Esophagus muscularis mucosa (tissue), 4 donors: ENCODE measurements around the gene SHLD2. TPM values are rescaled to one million over a fixed set of nuclear protein-coding genes. Genes with fewer than 3 reads are reported as not detected.

Experiments used
- DNase-seq: peaks from one replicate; pipeline ENCODE4 v3.0.0-alpha.2; 2017; ENCODE audit errors: extremely low spot score
- H3K27ac ChIP-seq, 4 donors: fragments of 200-600 bp; sonication (generic); replicated peaks in 1 of 4; 1 replicate in 3 of 4; 2 replicates in 1 of 4; pipeline ENCODE4 v1.5.1; 2016 to 2019; ENCODE audit warnings: mild to moderate bottlenecking in 1 of 4
- H3K27me3 ChIP-seq, 4 donors: fragments of 200-600 bp; sonication (generic); one replicate each; pipeline versions ENCODE4 v1.5.1 to v1.6.0; 2016 to 2019
- H3K36me3 ChIP-seq, 4 donors: fragments of 200-600 bp; sonication (generic); one replicate each; pipeline ENCODE4 v1.5.1; 2016 to 2019
- H3K4me1 ChIP-seq, 4 donors: fragments of 200-600 bp; sonication (generic); one replicate each; pipeline ENCODE4 v1.5.1; 2016 to 2019
- H3K4me3 ChIP-seq, 4 donors: fragments of 200-600 bp; sonication (generic); 1 replicate in 2 of 4; 2 replicates in 2 of 4; pipeline ENCODE4 v1.5.1; 2016 to 2019; ENCODE audit warnings: mild to moderate bottlenecking in 4 of 4, moderate library complexity in 1 of 4
- H3K9me3 ChIP-seq, 4 donors: fragments of 200-600 bp; sonication (generic); 1 replicate in 3 of 4; 2 replicates in 1 of 4; pipeline ENCODE4 v1.5.1; 2016 to 2019
- CTCF ChIP-seq, 3 experiments: fragments of 200-600 bp in 2 of 3; fragments of 450-650 bp in 1 of 3; sonication (generic) in 2 of 3; IDR thresholded peaks; one replicate each; pipeline ENCODE4 v1.5.1; 2017 to 2019; ENCODE audit warnings: antibody characterized with exemption in 3 of 3, mild to moderate bottlenecking in 2 of 3, moderate library complexity in 1 of 3
- EP300 ChIP-seq: sonication (generic); formaldehyde crosslinking; IDR thresholded peaks from one replicate; pipeline ENCODE4 v1.6.1; 2017; ENCODE audit warnings: antibody characterized with exemption
- POLR2A ChIP-seq: fragments of 450-650 bp; IDR thresholded peaks from one replicate; pipeline ENCODE4 v1.6.1; 2017; ENCODE audit warnings: antibody characterized with exemption, moderate library complexity, mild to moderate bottlenecking, low read depth
- POLR2AphosphoS5 ChIP-seq, 2 donors: sonication (generic); formaldehyde crosslinking; IDR thresholded peaks; one replicate each; pipeline ENCODE4 v1.6.1; 2017; ENCODE audit warnings: antibody characterized with exemption in 2 of 2
- whole genome bisulfite sequencing: methylation state at CpG from one replicate; pipeline ENCODE4 v1.1.5; 2018; 5-methylcytosine and 5-hydroxymethylcytosine counted together
- intact Hi-C: fragments of 100-400 bp; cut with DNase I; formaldehyde crosslinking; loops from one replicate; pipeline ENCODE4 v1.15.1; 2023
- total RNA-seq, 4 donors: library from RNA; depleted of rRNA; stranded (reverse); fragments of >200 nt; gene quantifications; one replicate each; pipeline versions ENCODE4 v1.1.0 to v1.2.1, GENCODE V29; 2016

SHLD2 gene
- total RNA-seq: 10 to 100 TPM; 17.0 to 25.7 (median 22.8) TPM

DNA sequence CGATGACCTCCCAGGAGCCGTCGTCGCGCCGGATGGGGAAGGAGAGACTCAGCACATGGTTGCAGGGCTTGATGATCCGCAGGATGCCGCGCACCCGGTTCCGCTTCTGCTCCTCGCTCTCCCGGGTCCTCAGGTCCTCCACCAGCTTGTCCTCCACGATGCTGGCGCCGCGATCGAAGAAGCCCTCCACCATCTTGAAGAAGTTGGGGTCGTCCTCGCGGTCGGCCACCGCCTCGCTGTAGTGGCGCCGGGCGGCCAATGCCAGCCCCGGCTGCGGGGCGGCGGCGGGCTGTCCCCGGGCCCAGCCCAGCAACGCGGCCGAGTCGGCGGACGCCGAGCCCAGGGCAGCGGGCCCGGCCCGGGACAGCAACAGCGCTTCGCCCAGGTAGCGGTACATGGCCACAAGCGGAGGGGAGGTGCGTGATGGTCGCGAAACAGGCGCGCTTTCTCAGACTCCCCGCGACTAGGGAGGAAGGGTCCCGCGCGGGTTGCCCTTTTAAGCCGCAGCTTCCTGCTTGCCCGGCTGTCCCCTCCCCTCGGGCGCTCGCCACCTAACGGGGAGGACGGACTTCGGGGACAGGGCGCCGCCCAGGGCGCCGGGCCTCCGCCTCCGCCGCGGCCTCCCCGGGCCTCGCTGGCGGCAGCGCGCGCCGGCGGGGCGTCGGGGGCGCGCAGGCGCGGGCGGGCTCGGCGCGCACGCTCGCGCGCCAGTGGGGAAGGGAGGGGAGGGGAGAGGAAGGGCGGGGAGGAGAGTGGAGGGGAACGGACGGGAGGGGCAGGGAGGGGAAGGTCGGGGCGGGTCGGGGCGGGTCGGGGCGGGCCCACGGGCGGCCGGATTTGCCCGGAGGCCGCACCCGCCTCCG is at the start of gene SHLD2, which contains the start of gene GLUD1:
Gene SHLD2, plus strand, starts transcription at position 834 of the 863 bp plus-strand sequence. CDS start 56,149 bp downstream, outside the sequence.
Gene GLUD1, minus strand, starts transcription at position 471 of the 863 bp plus-strand sequence. Its CDS starts 74 bp downstream, at position 397.
- Histone ChIP-seq H3K4me1 (peaks cover 37 to 51% (median 50%) of the 10 kb centered on the region in 4 donors), H3K36me3 (peaks cover 0 to 9% (median 5%) of the 10 kb centered on the region in 4 donors), H3K9me3 (no peaks in the 10 kb centered on the region), H3K27ac (peak within 1 kb of the TSS; percentile 98 to 99 (median 98)), H3K4me3 (peak within 1 kb of the TSS; percentile 75 to 97 (median 91)), H3K27me3 (no peaks in the 10 kb centered on the region)
- WGBS: no CpG with 5 or more reads among the region's 111 CpGs
- TF ChIP-seq CTCF (IDR thresholded peaks at IDR 0.05) (no peak), EP300 (no peak), POLR2AphosphoS5 (IDR thresholded peaks at IDR 0.05) (peak; percentile 63 to 79), POLR2A (peak; percentile 56)
- intact Hi-C loops: no loop called here
- DNase-seq: peak; percentile 97

- Histone ChIP-seq H3K36me3 (peaks cover 21 to 63% (median 33%) of the 10 kb centered on the region in 4 donors), H3K27ac (no peak overlapping the region), H3K4me1 (no peaks in the 10 kb centered on the region), H3K27me3 (no peaks in the 10 kb centered on the region), H3K9me3 (no peaks in the 10 kb centered on the region), H3K4me3 (no peak overlapping the region)
- no peak for DNase-seq
- intact Hi-C loops: no loop called here
- 84% methylated on average over 6 of the region's 6 CpGs for WGBS
- TF ChIP-seq POLR2AphosphoS5 (IDR thresholded peaks at IDR 0.05): no peak
- no peak for TF ChIP-seq EP300
- no peak for TF ChIP-seq POLR2A
- no peak for TF ChIP-seq CTCF (IDR thresholded peaks at IDR 0.05)
These were observed 49.5 kb upstream of the SHLD2 start for GRCh38 chr10:87045434-87045938.

DNA sequence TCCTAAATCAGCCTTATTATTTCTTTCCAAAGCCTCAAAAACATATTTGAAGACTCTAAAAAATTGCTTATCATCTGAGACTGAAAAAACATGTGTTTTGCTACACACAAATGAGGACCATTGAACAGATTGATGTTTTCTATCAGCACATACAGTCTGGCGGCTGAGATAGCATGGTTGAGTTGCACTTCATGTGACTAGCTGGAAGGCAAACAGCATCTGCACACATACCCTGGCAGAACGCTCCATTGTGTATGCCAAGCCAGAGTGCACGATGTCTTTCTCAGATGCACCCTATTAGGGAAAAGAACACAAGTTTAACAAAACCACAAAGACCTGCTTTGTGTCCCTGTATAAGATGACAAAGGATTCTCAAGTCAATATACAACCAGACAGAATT is 41.9 kb upstream of the SHLD2 start:
- TF ChIP-seq POLR2A (no peak), CTCF (IDR thresholded peaks at IDR 0.05) (no peak), POLR2AphosphoS5 (IDR thresholded peaks at IDR 0.05) (no peak), EP300 (no peak)
- peaks cover 0 to 11% (median 3%) of the 10 kb centered on the region in 4 donors for H3K4me1 ChIP-seq
- DNase-seq: no peak
- H3K9me3 ChIP-seq: no peaks in the 10 kb centered on the region
- H3K4me3 ChIP-seq: no peak overlapping the region
- H3K36me3 ChIP-seq: peaks cover 45 to 97% (median 88%) of the 10 kb centered on the region in 4 donors
- no peak overlapping the region for H3K27ac ChIP-seq
- intact Hi-C loops: no loop called here
- 72% methylated on average over 3 of the region's 3 CpGs for WGBS
- H3K27me3 ChIP-seq: no peaks in the 10 kb centered on the region

GRCh38 chr10:87053577-87054181 is 41.3 kb upstream of the SHLD2 start:
- Histone ChIP-seq H3K27me3 (no peaks in the 10 kb centered on the region), H3K36me3 (peaks cover 45 to 97% (median 89%) of the 10 kb centered on the region in 4 donors), H3K27ac (peak overlapping the region in 1 of 4 donors; percentile 4), H3K9me3 (no peaks in the 10 kb centered on the region), H3K4me3 (no peak overlapping the region), H3K4me1 (peaks cover 0 to 11% (median 3%) of the 10 kb centered on the region in 4 donors)
- DNase-seq: no peak
- intact Hi-C loops: no loop called here
- no peak for TF ChIP-seq CTCF (IDR thresholded peaks at IDR 0.05)
- no peak for TF ChIP-seq POLR2A
- no peak for TF ChIP-seq POLR2AphosphoS5 (IDR thresholded peaks at IDR 0.05)
- no peak for TF ChIP-seq EP300
- WGBS: 89% methylated on average over 7 of the region's 7 CpGs
